ENCODE measurements around the gene KIAA1549. TPM values are rescaled to one million over a fixed set of nuclear protein-coding genes. Genes with fewer than 3 reads are reported as not detected.

Gene KIAA1549
- total RNA-seq, result 1.1 and 1.5 TPM in 2 replicates

DNA sequence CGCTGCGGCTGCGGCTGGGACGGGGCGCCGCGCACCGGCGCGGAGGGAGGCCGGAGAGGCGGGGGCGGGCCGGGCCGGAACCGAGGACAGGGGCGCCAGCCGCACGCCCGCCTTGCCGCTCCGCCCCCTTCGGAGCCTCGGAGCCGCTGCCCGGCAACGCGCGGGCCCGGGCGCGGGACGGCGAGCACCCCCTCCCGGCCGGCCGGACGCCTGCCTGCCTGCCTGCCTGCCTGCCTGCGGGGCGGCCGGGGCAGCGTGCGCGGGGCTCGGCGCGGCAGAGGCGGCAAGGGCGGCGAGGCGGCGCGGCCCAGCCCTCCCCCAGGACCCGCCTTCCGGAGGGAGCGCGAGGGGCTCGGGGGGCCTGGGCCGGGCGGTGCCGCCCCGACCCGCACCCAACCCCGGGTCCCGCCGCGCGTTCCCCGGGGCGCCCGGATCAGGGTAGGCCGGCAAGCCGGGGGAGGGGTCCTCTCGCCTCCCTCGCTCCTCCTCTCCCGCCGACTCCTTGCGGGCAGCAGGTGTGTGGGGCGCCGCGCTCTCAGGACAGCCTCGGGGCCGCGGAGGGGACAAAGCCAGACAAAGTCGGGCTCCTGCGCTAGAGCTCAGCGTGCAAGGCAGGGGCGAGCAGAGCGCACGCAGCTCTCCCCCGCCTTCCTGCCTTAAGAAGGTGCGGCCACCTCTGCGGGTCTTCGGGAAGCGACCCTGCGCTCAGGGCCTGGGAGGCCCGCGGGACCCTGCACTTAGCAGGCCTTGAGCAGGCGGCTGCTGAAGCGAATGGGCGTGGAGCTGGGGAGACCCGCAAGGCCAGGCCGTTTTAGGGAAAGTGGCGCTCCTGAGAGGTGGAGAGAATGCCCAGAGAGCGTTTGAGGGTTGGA lies at the start of gene KIAA1549:
Gene KIAA1549, minus strand, starts transcription at position 58 of the 872 bp plus-strand sequence. CDS start 120 bp downstream, outside the sequence.

DNA sequence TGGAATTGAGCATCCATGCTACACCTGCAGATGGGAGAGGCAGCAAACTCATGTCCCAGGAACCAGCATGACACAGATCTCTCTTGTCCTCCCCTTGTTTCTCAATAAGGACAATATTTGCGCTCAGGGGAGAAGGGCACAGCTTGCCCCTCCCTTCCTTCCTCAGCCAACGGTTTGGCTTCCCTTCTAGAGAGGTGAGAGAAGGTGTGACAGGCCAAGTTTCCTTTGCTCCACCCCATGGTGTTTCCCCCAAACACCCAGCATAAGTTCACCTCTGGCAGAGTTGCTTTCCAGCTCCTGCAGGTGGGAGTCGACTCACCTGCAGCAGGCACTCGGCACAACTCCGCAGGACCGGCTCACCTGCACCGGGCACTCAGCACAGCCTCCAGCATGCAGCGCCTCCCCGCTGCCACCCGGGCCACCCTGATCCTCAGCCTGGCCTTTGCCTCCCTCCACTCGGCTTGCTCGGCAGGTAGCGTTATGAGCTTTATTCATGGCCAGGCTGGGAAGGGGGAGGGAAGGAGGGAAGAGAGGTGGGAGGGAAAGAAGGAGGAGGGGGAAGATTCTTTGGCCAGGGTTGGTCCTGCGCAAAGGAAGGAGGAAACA lies 183.4 kb downstream of the KIAA1549 start, which contains the start of the genes ATP6V0A4 and TMEM213:
Gene ATP6V0A4, minus strand, starts transcription at position 482 of the 606 bp plus-strand sequence. CDS start 26,949 bp downstream, outside the sequence.
Gene TMEM213, plus strand, starts transcription at position 280 of the 606 bp plus-strand sequence. Its CDS starts 111 bp downstream, at position 391.

Other genes with a start within 250 kb of the KIAA1549 start
- gene TMEM213, start 183.4 kb downstream of the KIAA1549 start, total RNA-seq, result not detected in 2 replicates
- 0.19 TPM in 1 of 2 replicates, not detected in the other for gene ATP6V0A4, start 183.2 kb downstream of the KIAA1549 start, total RNA-seq
- gene ZC3HAV1L, start 54.7 kb upstream of the KIAA1549 start, total RNA-seq, result 5.1 and 9.3 TPM in 2 replicates
- 18.6 and 21.8 TPM in 2 replicates for gene ZC3HAV1, start 128.3 kb upstream of the KIAA1549 start, total RNA-seq
- gene UBN2, start 249.8 kb upstream of the KIAA1549 start, total RNA-seq, result 1.7 and 3.7 TPM in 2 replicates

All from hair follicular keratinocyte (primary cell).